Measurements from ENCODE around the gene HSD17B12. TPM values are rescaled to one million over a fixed set of nuclear protein-coding genes. Genes with fewer than 3 reads are reported as not detected.

Gene HSD17B12
- total and polyA plus RNA-seq, 2 donors (not counting 3 experiments of a cell fraction or from before 2014, with no cell fraction given), result 41.5 to 96.5 TPM

DNA sequence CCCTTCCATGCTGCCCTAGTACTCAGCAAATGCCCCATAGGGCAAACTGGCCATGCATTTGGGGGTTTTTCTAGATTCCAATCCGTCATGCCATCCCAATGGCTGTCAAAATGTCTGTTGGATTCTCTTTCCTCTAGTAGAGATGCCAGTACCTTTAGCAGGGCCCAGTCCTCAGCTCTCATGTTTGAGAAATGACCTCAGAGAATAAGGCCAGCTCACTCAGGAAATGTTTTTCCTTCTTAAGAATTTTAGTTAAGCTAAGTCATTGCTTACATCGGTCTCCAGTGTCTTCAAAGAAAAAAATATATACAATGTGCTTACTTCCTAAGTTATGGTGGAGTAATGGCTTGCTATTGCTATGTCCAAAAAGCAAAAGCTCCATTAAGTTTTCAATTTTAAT is 186.0 kb downstream of the HSD17B12 start:
- ChIA-PET POLR2A (no interaction called here), CTCF (interaction anchor here (1.0 to 3.1 kb wide), 2 partner anchors 15 to 299 kb away, joined by 3 to 12 read pairs; no protein-coding TSS in a partner anchor)
- dilution Hi-C loops (cut with MboI; ENCODE audit: extremely low pct_ligation_motif_present, low sequenced_read_pairs) (no loop called here), intact Hi-C loops (cut with micrococcal nuclease) (no loop called here)
- TF ChIP-seq JUN (IDR thresholded peaks at IDR 0.05; ENCODE audit: borderline replicate concordance, insufficient read depth, insufficient read length, low read depth) (no peak), POLR2A (IDR thresholded peaks at IDR 0.05; ENCODE audit: low read depth, low read length) (no peak), GATA2 (IDR thresholded peaks at IDR 0.05; ENCODE audit: insufficient read depth, insufficient read length, low read depth, low read length) (no peak), POLR2AphosphoS5 (IDR thresholded peaks at IDR 0.05; ENCODE audit: insufficient read depth, low read depth, low read length) (no peak), FOS (IDR thresholded peaks at IDR 0.05; ENCODE audit: borderline replicate concordance, insufficient read depth, low read length) (no peak), MYC (IDR thresholded peaks at IDR 0.05; ENCODE audit: low read depth, low read length) (no peak), EZH2 (IDR thresholded peaks at IDR 0.05; ENCODE audit: borderline replicate concordance, low read depth, low read length, severe bottlenecking) (no peak)
- TF ChIP-seq, protein P1, sequence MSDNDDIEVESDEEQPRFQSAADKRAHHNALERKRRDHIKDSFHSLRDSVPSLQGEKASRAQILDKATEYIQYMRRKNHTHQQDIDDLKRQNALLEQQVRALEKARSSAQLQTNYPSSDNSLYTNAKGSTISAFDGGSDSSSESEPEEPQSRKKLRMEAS (IDR thresholded peaks at IDR 0.05; ENCODE audit: insufficient read depth, insufficient read length), result no peak
- TF ChIP-seq, protein P2, sequence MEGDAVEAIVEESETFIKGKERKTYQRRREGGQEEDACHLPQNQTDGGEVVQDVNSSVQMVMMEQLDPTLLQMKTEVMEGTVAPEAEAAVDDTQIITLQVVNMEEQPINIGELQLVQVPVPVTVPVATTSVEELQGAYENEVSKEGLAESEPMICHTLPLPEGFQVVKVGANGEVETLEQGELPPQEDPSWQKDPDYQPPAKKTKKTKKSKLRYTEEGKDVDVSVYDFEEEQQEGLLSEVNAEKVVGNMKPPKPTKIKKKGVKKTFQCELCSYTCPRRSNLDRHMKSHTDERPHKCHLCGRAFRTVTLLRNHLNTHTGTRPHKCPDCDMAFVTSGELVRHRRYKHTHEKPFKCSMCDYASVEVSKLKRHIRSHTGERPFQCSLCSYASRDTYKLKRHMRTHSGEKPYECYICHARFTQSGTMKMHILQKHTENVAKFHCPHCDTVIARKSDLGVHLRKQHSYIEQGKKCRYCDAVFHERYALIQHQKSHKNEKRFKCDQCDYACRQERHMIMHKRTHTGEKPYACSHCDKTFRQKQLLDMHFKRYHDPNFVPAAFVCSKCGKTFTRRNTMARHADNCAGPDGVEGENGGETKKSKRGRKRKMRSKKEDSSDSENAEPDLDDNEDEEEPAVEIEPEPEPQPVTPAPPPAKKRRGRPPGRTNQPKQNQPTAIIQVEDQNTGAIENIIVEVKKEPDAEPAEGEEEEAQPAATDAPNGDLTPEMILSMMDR (IDR thresholded peaks at IDR 0.05; ENCODE audit: extremely low read depth in 1 of 2, insufficient read depth in 1 of 2, low read depth in 1 of 2, low read length in 2 of 2), result no peak
- no peak overlapping the region for H3K9ac ChIP-seq (replicated peaks; ENCODE audit: extremely low read depth, insufficient read depth, low read length)
- no peak overlapping the region for H3K4me2 ChIP-seq (ENCODE audit: insufficient read depth, low read length)
- H3K27ac ChIP-seq (ENCODE audit: insufficient read depth, low read depth, low read length), result no peak overlapping the region
- H3K79me2 ChIP-seq (ENCODE audit: control insufficient read depth, insufficient read depth, low read length), result no peaks in the 10 kb centered on the region
- no peak overlapping the region for H2AFZ ChIP-seq (ENCODE audit: low read depth, low read length)
- H3K4me3 ChIP-seq (replicated peaks in 1 of 3; ENCODE audit: insufficient read depth in 1 of 3, low read depth in 1 of 3, low read length in 3 of 3), result no peak overlapping the region
- no peaks in the 10 kb centered on the region for H3K9me3 ChIP-seq (replicated peaks; ENCODE audit: control insufficient read depth, insufficient read depth, low read length)
- DNase-seq (ENCODE audit: low read depth, low spot score) (peak; percentile 18), FAIRE-seq (no peak)
- peaks cover 2% of the 10 kb centered on the region for H3K4me1 ChIP-seq (ENCODE audit: control insufficient read depth, extremely low read depth, insufficient read depth, low read length)
- no peaks in the 10 kb centered on the region for H3K9me1 ChIP-seq (replicated peaks; ENCODE audit: control insufficient read depth, extremely low read depth, insufficient read depth, low read length)
- H4K20me1 ChIP-seq (replicated peaks; ENCODE audit: control insufficient read depth, extremely low read depth, insufficient read depth, low read length), result no peaks in the 10 kb centered on the region
- no TSS peak for BruUV-seq (replicated peaks)
- H3K36me3 ChIP-seq (ENCODE audit: control insufficient read depth in 2 of 2, extremely low read depth in 1 of 2, insufficient read depth in 2 of 2, low read length in 2 of 2), result no peaks in the 10 kb centered on the region
- H3K27me3 ChIP-seq (ENCODE audit: control insufficient read depth in 2 of 2, insufficient read depth in 2 of 2, low read length in 2 of 2), result peaks cover 8 to 12% of the 10 kb centered on the region in 2 experiments

All from endothelial cell of umbilical vein (primary cell).